Activated T-cell treated with anti-CD3 and anti-CD28 coated beads, Interleukin-2, amount 50 U/mL, for 72 hours (primary cell): ENCODE results near the gene CD93. TPM values are rescaled to one million over a fixed set of nuclear protein-coding genes. Genes with fewer than 3 reads are reported as not detected.

Experiments used
- ATAC-seq, 2 donors: fragments of 150-1000 bp; cut with Tn5 transposase; replicated peaks in 1 of 2; 2 replicates each; pipeline ENCODE4 v1.10.0; 2021; ENCODE audit warnings: moderate library complexity in 2 of 2, mild to moderate bottlenecking in 1 of 2
- DNase-seq, 2 donors: peaks; one replicate each; pipeline ENCODE4 v3.0.0; 2021 to 2022; ENCODE audit warnings: mixed read lengths in 1 of 2
- H3K27ac Mint-ChIP-seq: one replicate; pipeline ENCODE4 v1.8.0; 2022; ENCODE audit warnings: mild to moderate bottlenecking, moderate library complexity, mixed read lengths
- H3K27me3 Mint-ChIP-seq: one replicate; pipeline ENCODE4 v1.8.0; 2022; ENCODE audit warnings: low read depth, mixed read lengths
- H3K36me3 Mint-ChIP-seq, 2 donors: one replicate each; pipeline ENCODE4 v1.8.0; 2022; ENCODE audit warnings: mixed read lengths in 2 of 2, mild to moderate bottlenecking in 1 of 2; ENCODE audit not compliant: insufficient read depth in 2 of 2
- H3K4me1 Mint-ChIP-seq: one replicate; pipeline ENCODE4 v1.8.0; 2022; ENCODE audit warnings: low read depth, mixed read lengths
- H3K4me3 Mint-ChIP-seq, 2 donors: one replicate each; pipeline ENCODE4 v1.8.0; 2022; ENCODE audit warnings: mild to moderate bottlenecking in 2 of 2, mixed read lengths in 2 of 2, moderate library complexity in 2 of 2
- H3K9me3 Mint-ChIP-seq, 2 donors: one replicate each; pipeline ENCODE4 v1.8.0; 2022; ENCODE audit warnings: mixed read lengths in 2 of 2
- total RNA-seq, 2 donors: library from RNA; stranded (reverse); gene quantifications; one replicate each; pipeline ENCODE4 v1.2.3, GENCODE V29; 2022

CD93 gene
- total RNA-seq, 2 donors from 2014 or later, result 0.36 to 2.0 TPM

- Mint-ChIP-seq H3K27me3 (peaks cover 33% of the 10 kb centered on the region), H3K4me3 (no peak overlapping the region), H3K9me3 (no peaks in the 10 kb centered on the region), H3K36me3 (no peaks in the 10 kb centered on the region), H3K4me1 (no peaks in the 10 kb centered on the region), H3K27ac (no peak overlapping the region)
- DNase-seq, result no peak
- ATAC-seq, result no peak
These were observed 50.4 kb downstream of the CD93 start for GRCh38 chr20:23035731-23036130.

DNA sequence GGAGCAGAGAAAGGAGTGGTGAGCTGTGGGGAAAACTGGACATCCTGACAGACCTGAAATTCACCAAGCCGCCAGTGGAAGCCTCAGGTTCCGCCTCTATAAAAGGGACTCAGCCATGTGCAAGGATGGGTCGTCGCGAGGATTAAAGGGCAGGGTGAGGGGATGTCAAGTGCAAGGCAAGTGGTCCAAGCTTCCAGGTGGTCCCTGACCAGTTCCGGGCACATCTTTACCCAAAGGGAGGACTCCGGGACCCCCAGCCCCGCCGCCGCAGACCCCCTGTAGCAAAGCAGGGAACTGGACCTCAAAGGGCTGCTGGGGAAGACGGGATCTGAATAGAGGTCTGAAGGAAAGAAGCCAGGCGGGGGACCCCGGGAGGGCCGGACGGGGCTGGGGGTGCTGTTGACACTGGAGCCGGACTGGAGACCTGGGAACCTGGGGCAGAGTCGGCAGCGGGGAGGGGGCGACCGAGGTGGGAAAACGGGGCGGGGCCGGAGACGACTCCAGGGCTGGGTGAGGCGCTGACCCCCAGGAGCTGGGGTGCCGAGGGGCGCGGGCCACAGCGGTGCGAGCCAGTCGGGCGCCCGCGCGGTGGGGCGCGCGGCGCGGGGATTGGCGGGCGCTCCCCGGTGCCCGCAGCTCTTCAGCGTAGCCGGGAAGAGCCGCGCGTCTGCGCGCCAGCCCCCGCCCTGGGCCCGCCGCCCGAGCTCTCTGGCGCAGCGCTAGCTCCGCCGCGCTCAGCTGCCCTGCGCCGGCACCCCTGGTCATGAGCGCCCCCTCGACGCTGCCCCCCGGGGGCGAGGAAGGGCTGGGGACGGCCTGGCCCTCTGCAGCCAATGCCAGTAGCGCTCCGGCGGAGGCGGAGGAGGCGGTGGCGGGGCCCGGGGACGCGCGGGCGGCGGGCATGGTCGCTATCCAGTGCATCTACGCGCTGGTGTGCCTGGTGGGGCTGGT is 51.1 kb downstream of the CD93 start, which contains the start of gene SSTR4:
Gene SSTR4, plus strand, starts transcription at position 592 of the 951 bp plus-strand sequence. Its CDS starts 172 bp downstream, at position 764.
- DNase-seq (no peak), ATAC-seq (no peak)
- peaks cover 26% of the 10 kb centered on the region for H3K27me3 Mint-ChIP-seq
- no peak within 1 kb of the TSS for H3K4me3 Mint-ChIP-seq
- no peaks in the 10 kb centered on the region for H3K36me3 Mint-ChIP-seq
- H3K9me3 Mint-ChIP-seq, result no peaks in the 10 kb centered on the region
- H3K27ac Mint-ChIP-seq, result no peak within 1 kb of the TSS
- H3K4me1 Mint-ChIP-seq, result no peaks in the 10 kb centered on the region

DNA sequence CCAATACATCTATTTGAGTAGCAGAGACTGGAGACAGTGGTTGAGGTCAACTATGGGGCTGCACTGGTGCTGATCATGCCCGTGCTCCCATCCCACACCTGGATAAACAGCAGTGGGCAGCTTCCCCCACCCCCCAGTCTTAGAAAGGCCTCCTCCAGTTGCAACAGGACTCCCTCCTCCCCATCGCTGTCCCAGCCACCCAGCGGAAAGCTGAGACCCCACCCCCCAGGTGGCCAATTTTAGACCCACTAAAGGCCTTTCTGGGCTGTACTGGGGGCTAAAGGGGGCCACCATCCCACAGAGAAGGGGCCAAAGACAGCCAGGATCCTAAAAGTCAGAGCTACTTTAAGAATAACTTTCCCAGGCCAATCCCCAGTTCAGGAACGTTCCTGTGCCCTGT is 52.2 kb downstream of the CD93 start:
- no peaks in the 10 kb centered on the region for H3K9me3 Mint-ChIP-seq
- DNase-seq (no peak), ATAC-seq (no peak)
- H3K4me1 Mint-ChIP-seq, result no peaks in the 10 kb centered on the region
- H3K27ac Mint-ChIP-seq, result no peak overlapping the region
- H3K36me3 Mint-ChIP-seq, result no peaks in the 10 kb centered on the region
- H3K4me3 Mint-ChIP-seq, result no peak overlapping the region
- H3K27me3 Mint-ChIP-seq, result peaks cover 21% of the 10 kb centered on the region

GRCh38 chr20:23032750-23033078 is 53.4 kb downstream of the CD93 start:
- Mint-ChIP-seq H3K27ac (no peak overlapping the region), H3K9me3 (no peaks in the 10 kb centered on the region), H3K36me3 (no peaks in the 10 kb centered on the region), H3K4me3 (no peak overlapping the region), H3K4me1 (no peaks in the 10 kb centered on the region), H3K27me3 (peaks cover 21% of the 10 kb centered on the region)
- DNase-seq (no peak), ATAC-seq (no peak)

GRCh38 chr20:23032056-23032749 is 53.9 kb downstream of the CD93 start:
- peaks cover 19% of the 10 kb centered on the region for H3K27me3 Mint-ChIP-seq
- H3K27ac Mint-ChIP-seq, result no peak overlapping the region
- DNase-seq (no peak), ATAC-seq (no peak)
- H3K9me3 Mint-ChIP-seq, result no peaks in the 10 kb centered on the region
- H3K4me1 Mint-ChIP-seq, result no peaks in the 10 kb centered on the region
- no peak overlapping the region for H3K4me3 Mint-ChIP-seq
- H3K36me3 Mint-ChIP-seq, result no peaks in the 10 kb centered on the region

DNA sequence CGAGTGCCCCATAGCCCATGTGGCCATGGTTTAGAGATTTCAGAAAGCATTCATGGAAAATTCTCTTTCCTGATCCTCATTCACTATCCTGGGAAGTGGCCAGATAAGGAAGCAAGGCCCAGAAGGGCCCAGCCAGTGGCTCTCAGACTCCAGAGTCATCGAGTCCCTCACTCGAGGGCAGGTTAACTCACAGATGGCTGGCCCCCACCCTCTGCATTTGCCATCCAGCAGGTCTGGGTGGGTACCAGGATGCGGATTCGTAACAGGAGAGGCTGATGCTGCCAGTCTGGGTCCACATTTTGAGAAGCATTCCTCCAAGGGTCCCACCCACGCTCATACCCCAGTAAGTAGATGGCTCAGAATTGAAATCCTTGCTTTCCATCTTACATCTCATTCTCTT is 54.8 kb downstream of the CD93 start:
- H3K36me3 Mint-ChIP-seq, result no peaks in the 10 kb centered on the region
- H3K9me3 Mint-ChIP-seq, result no peaks in the 10 kb centered on the region
- peaks cover 12% of the 10 kb centered on the region for H3K27me3 Mint-ChIP-seq
- H3K4me1 Mint-ChIP-seq, result no peaks in the 10 kb centered on the region
- no peak overlapping the region for H3K4me3 Mint-ChIP-seq
- H3K27ac Mint-ChIP-seq, result no peak overlapping the region
- ATAC-seq (no peak), DNase-seq (no peak)

Other genes starting within 250 kb of the CD93 start
- gene SSTR4, start 51.0 kb downstream of the CD93 start, total RNA-seq, result not detected
- gene THBD, start 36.7 kb downstream of the CD93 start, total RNA-seq, result not detected